Mucosa of descending colon (tissue), 3 donors: ENCODE results near the gene PCDH9. TPM values are rescaled to one million over a fixed set of nuclear protein-coding genes. Genes with fewer than 3 reads are reported as not detected.

Experiments
- ATAC-seq: fragments of 200-7000 bp; cut with Tn5 transposase; one replicate; pipeline ENCODE4 v1.9.1; 2020; ENCODE audit warnings: mild to moderate bottlenecking, moderate library complexity
- DNase-seq, 3 donors: peaks; one replicate each; pipeline ENCODE4 v3.0.0-alpha.2; 2020
- H3K36me3 ChIP-seq: fragments of 200-600 bp; one replicate; pipeline ENCODE4 v1.8.0; 2021; ENCODE audit warnings: low read depth, mild to moderate bottlenecking
- H3K4me1 ChIP-seq: fragments of 200-600 bp; one replicate; pipeline ENCODE4 v1.8.0; 2021; ENCODE audit warnings: low read depth, mild to moderate bottlenecking
- H3K4me3 ChIP-seq: fragments of 200-600 bp; one replicate; pipeline ENCODE4 v1.8.0; 2021; ENCODE audit warnings: mild to moderate bottlenecking
- H3K9me3 ChIP-seq: fragments of 200-600 bp; one replicate; pipeline ENCODE4 v1.8.0; 2021; ENCODE audit warnings: mild to moderate bottlenecking
- intact Hi-C, 2 donors: fragments of 100-400 bp; cut with DNase I in 1 of 2; cut with micrococcal nuclease in 1 of 2; formaldehyde crosslinking; loops; one replicate each; pipeline versions ENCODE4 v1.11.0 to v1.11.1; 2022; cut with DNase I, micrococcal nuclease
- total RNA-seq, 3 donors: library from RNA; stranded (reverse); fragmentation: NEBNext Ultra II Directional in 2 of 3; extraction: Animal tissue kit (Norgen Biotek cat#: 25700) in 2 of 3; gene quantifications; one replicate each; pipeline versions ENCODE4 v1.2.1 to v1.2.4, GENCODE V29; 2021 to 2023
- TF ChIP-seq, protein P1 (sequence below): fragments of 200-600 bp; IDR thresholded peaks from one replicate; pipeline ENCODE4 v1.8.0; 2022; ENCODE audit warnings: antibody characterized with exemption, mild to moderate bottlenecking
- donor health status: DM: no; HTN: no; CAD: no; lungs with moderate emphysema.
- donor health status: DM: no; HTN: no; CAD: no.
- donor health status: DM: no; HTN: yes; CAD: no.

The PCDH9 gene
- total RNA-seq, 3 donors from 2014 or later, result 0.58 to 5.0 (median 0.80) TPM

GRCh38 chr13:66689628-66690027, 540.5 kb downstream of the PCDH9 start:
- no peak overlapping the region for H3K4me3 ChIP-seq
- H3K4me1 ChIP-seq, result no peaks in the 10 kb centered on the region
- H3K36me3 ChIP-seq, result no peaks in the 10 kb centered on the region
- DNase-seq (peak in 1 of 3 donors; percentile 11), ATAC-seq (no peak)
- TF ChIP-seq, protein P1, sequence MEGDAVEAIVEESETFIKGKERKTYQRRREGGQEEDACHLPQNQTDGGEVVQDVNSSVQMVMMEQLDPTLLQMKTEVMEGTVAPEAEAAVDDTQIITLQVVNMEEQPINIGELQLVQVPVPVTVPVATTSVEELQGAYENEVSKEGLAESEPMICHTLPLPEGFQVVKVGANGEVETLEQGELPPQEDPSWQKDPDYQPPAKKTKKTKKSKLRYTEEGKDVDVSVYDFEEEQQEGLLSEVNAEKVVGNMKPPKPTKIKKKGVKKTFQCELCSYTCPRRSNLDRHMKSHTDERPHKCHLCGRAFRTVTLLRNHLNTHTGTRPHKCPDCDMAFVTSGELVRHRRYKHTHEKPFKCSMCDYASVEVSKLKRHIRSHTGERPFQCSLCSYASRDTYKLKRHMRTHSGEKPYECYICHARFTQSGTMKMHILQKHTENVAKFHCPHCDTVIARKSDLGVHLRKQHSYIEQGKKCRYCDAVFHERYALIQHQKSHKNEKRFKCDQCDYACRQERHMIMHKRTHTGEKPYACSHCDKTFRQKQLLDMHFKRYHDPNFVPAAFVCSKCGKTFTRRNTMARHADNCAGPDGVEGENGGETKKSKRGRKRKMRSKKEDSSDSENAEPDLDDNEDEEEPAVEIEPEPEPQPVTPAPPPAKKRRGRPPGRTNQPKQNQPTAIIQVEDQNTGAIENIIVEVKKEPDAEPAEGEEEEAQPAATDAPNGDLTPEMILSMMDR, result no peak
- peaks cover 9% of the 10 kb centered on the region for H3K9me3 ChIP-seq
- intact Hi-C loops, result no loop called here

DNA sequence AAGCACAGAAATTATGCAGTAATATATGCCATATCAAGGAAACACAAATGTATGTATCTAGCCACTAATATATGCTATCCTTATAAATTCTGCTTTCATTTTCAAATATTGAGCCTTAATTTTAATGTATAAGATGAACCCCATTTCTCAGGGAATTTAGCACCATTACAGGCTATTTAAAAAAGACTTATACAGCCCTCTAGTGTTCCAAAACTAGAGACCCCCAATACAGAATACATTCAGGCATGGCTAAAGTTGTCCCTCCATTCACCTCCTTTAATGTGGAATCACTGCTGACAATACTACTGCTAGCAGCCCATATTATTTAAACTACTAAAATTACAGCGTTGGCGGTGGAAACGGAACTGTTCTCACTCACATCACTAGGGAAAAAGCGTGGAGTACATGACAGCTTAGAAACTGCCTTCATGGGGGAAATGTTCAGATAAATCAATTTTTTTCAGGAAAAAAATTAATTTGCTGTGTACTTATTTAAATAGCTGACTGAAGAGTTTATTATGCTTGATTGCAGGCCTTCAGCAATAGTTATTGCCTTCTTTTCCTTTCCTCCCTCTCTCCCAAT, 541.0 kb downstream of the PCDH9 start:
- TF ChIP-seq, protein P1, result no peak
- H3K36me3 ChIP-seq, result no peaks in the 10 kb centered on the region
- DNase-seq, result no peak
- intact Hi-C loops, result no loop called here
- peaks cover 9% of the 10 kb centered on the region for H3K9me3 ChIP-seq
- no peak for ATAC-seq
- no peak overlapping the region for H3K4me3 ChIP-seq
- H3K4me1 ChIP-seq, result no peaks in the 10 kb centered on the region

DNA sequence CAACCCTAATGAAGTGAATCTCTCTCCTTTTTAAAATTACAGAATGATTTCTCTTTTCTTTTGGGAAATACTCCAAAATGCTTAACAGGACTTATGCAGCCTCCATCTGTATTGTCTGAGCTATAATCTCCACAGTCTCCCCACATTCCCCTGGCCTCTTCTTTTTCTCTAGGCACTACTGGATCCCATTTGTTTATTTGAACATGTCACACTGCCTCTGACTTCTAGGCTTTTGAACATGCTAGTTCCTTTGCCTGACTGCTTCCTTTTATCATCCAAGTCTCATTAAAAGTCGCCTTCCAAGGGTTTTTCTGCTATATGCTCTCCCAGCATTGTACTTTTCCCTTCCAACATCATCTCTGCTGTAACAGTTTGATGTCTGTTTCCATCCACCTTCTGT, 548.7 kb downstream of the PCDH9 start:
- no peak for ATAC-seq
- no peaks in the 10 kb centered on the region for H3K4me1 ChIP-seq
- no peaks in the 10 kb centered on the region for H3K36me3 ChIP-seq
- TF ChIP-seq, protein P1, result no peak
- intact Hi-C loops, result no loop called here
- no peak overlapping the region for H3K4me3 ChIP-seq
- no peak for DNase-seq
- peaks cover 9% of the 10 kb centered on the region for H3K9me3 ChIP-seq

GRCh38 chr13:66680031-66680430, 550.1 kb downstream of the PCDH9 start:
- Histone ChIP-seq H3K4me3 (no peak overlapping the region), H3K36me3 (no peaks in the 10 kb centered on the region), H3K9me3 (peaks cover 2% of the 10 kb centered on the region), H3K4me1 (no peaks in the 10 kb centered on the region)
- no peak for ATAC-seq
- TF ChIP-seq, protein P1, result no peak
- DNase-seq, result no peak
- intact Hi-C loops, result no loop called here

- Histone ChIP-seq H3K9me3 (no peaks in the 10 kb centered on the region), H3K36me3 (no peaks in the 10 kb centered on the region), H3K4me1 (no peaks in the 10 kb centered on the region), H3K4me3 (no peak overlapping the region)
- intact Hi-C loops, result no loop called here
- TF ChIP-seq, protein P1, result no peak
- no peak for ATAC-seq
- no peak for DNase-seq
Measured at GRCh38 chr13:66675620-66676019, 554.5 kb downstream of the PCDH9 start.

DNA sequence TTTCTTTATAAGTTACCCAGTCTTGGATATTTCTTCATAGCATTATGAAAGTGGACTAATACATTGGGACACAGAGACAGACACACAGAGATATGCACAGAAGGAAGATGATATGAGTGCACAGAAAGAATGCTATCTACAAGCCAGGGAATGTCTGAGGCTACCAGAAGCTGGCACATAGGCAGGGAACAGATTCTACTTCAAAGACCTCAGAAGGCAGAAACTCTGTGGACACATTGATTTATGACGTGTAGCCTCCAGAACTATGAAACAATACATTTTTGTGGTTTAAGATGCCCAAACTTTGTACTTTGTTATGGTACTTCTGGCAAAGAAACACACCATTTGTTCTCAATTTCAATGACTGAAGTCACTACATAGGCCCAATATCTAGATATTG, 556.7 kb downstream of the PCDH9 start:
- Histone ChIP-seq H3K36me3 (no peaks in the 10 kb centered on the region), H3K9me3 (no peaks in the 10 kb centered on the region), H3K4me1 (no peaks in the 10 kb centered on the region), H3K4me3 (no peak overlapping the region)
- intact Hi-C loops, result no loop called here
- TF ChIP-seq, protein P1, result no peak
- DNase-seq, result no peak
- ATAC-seq, result no peak
